ENCODE measurements around the gene TRPC6.

Gene TRPC6

DNA sequence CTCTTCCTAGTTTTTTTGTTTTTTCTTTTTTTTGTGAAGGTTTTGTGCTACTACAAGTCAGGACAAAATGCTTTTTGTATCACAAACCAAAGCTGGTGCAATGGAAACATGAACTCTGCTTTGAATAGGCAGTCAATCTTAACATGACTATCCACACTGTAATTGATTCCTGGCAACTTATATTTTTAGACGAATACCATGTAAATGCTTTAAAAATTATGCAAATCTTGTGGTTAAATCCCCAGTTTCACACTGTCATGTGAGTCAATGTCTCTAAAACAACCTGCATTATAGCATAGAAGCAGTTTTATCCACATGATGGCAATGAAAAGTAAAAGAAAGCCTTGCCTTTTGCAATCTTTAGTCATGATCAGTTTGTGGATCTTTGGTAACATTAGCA lies 8.9 kb downstream of the TRPC6 start:
- no peak for DNase-seq (ENCODE audit: low read depth)
- TF ChIP-seq, protein P1, sequence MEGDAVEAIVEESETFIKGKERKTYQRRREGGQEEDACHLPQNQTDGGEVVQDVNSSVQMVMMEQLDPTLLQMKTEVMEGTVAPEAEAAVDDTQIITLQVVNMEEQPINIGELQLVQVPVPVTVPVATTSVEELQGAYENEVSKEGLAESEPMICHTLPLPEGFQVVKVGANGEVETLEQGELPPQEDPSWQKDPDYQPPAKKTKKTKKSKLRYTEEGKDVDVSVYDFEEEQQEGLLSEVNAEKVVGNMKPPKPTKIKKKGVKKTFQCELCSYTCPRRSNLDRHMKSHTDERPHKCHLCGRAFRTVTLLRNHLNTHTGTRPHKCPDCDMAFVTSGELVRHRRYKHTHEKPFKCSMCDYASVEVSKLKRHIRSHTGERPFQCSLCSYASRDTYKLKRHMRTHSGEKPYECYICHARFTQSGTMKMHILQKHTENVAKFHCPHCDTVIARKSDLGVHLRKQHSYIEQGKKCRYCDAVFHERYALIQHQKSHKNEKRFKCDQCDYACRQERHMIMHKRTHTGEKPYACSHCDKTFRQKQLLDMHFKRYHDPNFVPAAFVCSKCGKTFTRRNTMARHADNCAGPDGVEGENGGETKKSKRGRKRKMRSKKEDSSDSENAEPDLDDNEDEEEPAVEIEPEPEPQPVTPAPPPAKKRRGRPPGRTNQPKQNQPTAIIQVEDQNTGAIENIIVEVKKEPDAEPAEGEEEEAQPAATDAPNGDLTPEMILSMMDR (conservative IDR thresholded peaks at IDR 0.05; ENCODE audit: low read depth, low read length), result no peak

DNA sequence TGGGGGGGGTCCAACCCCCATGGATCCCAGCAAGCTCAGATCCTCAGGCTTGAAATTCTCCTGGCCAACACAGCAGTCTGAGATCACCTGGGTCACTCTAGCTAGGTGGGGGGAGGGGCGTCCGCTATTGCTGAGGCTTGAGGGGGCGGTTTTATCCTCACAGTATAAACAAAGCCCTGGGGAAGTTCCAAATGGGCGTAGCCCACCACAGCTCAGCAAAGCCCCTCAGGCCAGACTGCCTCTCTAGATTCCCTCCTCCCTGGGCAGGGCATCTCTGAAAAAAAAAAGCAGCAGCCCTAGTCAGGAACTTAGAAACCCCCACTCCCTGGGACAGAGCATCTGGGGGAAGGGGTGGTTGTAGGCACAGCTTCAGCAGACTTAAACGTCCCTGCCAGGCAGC lies 16.7 kb downstream of the TRPC6 start:
- TF ChIP-seq, protein P1 (conservative IDR thresholded peaks at IDR 0.05; ENCODE audit: low read depth, low read length), result no peak
- no peak for DNase-seq (ENCODE audit: low read depth)
- H3K4me3 ChIP-seq (ENCODE audit: low read depth, low read length), result no peak overlapping the region

More for the DNA sequence above, 8.9 kb downstream of the TRPC6 start:
- no peak overlapping the region for H3K4me3 ChIP-seq (ENCODE audit: low read depth, low read length)

DNA sequence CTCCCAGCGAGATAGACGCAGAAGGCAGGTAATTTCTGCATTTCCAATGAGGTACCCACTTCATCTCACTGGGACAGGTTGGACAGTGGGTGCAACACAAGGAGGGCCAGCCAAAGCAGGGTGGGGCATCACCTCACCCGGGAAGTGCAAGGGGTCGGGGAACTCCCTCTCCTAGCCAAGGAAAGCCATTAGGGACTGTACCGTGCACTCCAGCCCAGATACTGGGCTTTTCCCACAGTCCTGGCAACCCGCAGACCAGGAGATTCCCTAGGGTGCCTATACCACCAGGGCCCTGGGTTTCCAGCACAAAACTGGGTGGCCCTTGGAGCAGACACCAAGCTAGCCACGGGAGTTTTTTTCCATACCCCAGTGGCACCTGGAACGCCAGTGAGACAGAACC lies 17.2 kb downstream of the TRPC6 start:
- H3K4me3 ChIP-seq (ENCODE audit: low read depth, low read length), result no peak overlapping the region
- TF ChIP-seq, protein P1 (conservative IDR thresholded peaks at IDR 0.05; ENCODE audit: low read depth, low read length), result no peak
- no peak for DNase-seq (ENCODE audit: low read depth)

DNA sequence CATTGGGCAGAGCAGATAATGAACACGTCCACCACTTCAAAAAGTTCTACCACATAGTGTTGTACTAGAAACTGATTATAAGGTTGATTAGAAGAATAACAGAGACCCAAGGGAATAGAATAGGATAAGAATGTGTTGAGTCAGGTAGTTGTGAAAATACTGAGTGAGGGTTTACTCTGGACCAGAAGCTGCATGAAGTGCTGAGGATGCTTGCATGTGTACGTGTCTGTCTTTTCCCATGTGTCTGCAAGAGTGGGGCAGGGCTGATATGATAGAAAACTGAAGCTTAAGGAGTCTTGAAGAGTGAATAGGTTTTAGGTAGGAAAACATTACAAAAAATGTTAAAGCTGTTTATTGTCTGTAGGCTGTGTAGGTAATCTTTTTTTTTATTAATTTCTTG lies 20.6 kb downstream of the TRPC6 start:
- no peak overlapping the region for H3K4me3 ChIP-seq (ENCODE audit: low read depth, low read length)
- TF ChIP-seq, protein P1 (conservative IDR thresholded peaks at IDR 0.05; ENCODE audit: low read depth, low read length), result no peak
- no peak for DNase-seq (ENCODE audit: low read depth)

DNA sequence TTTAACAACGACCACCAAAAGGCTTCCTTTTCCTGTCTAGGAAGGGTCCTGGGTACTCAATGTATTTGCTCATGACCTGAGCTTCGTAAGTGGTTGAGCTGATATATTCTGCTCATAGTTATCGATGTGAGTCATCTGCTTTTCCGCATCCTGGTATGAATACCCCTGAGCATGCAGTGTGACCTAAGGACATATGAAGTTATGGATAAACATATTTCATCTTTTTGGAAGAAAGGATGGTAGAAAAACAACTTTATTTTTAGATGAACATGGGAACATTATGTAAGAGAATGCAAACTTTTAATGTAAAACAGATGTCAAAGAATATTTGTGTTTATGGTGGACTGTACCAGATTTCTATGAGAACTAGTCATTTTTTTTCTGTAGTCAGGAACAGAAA lies 28.4 kb downstream of the TRPC6 start:
- peak; percentile 40 for DNase-seq (ENCODE audit: low read depth)

DNA sequence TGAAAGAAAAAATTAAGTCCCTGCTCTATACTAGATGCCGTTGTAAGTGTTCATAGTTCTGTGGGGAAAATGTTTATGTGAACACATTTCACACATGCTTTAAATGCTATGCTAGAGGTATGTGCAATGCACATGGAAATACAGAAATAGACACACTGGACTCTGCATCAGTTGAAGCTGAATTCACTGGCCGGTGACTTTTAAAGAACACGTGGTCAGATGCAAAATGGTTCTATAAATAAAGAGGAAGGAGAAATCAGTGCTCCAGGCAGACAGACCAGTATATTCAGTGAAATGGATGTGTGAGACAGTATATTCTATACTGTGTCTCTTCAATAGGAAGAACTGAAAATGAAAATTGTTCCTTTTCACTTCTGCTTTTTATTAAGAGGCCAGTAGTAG lies 29.9 kb downstream of the TRPC6 start:
- peak; percentile 7 for DNase-seq (ENCODE audit: low read depth)
- TF ChIP-seq, protein P1 (conservative IDR thresholded peaks at IDR 0.05; ENCODE audit: low read depth, low read length), result no peak
- no peak overlapping the region for H3K4me3 ChIP-seq (ENCODE audit: low read depth, low read length)

More for the DNA sequence above, 28.4 kb downstream of the TRPC6 start:
- H3K4me3 ChIP-seq (ENCODE audit: low read depth, low read length), result no peak overlapping the region
- TF ChIP-seq, protein P1 (conservative IDR thresholded peaks at IDR 0.05; ENCODE audit: low read depth, low read length), result no peak

DNA sequence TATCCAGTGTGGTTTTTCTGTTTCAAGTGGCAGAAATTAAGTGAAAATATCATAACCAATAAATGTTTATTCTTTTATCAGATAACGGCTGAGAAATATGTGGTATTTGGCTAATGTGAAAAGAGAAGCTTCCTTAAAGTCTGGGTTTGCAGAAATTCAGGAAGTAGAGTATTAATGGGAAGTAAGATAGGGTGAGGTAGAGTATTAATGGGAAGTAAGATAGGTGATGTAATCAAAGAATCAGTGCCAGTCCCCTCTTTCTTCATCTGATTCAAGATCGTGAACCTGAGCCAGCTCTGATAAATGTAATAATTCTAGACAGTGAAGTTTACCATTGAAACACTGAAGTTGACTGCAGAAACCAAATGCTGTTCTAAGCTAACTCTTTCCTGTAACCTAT lies 30.9 kb downstream of the TRPC6 start:
- no peak for DNase-seq (ENCODE audit: low read depth)
- H3K4me3 ChIP-seq (ENCODE audit: low read depth, low read length), result no peak overlapping the region
- TF ChIP-seq, protein P1 (conservative IDR thresholded peaks at IDR 0.05; ENCODE audit: low read depth, low read length), result no peak
